Left hindlimb (tissue), 1 donor: ENCODE measurements around the gene S100A7.
"Not testable (repeated sequence)": the region's sequence is repeated elsewhere in the genome, so short reads cannot be mapped to it uniquely, and the experiment has no call there.

Experiments
- DNase-seq: peaks from one replicate; pipeline ENCODE4 v3.0.0-alpha.2; 2018

The S100A7 gene

DNA sequence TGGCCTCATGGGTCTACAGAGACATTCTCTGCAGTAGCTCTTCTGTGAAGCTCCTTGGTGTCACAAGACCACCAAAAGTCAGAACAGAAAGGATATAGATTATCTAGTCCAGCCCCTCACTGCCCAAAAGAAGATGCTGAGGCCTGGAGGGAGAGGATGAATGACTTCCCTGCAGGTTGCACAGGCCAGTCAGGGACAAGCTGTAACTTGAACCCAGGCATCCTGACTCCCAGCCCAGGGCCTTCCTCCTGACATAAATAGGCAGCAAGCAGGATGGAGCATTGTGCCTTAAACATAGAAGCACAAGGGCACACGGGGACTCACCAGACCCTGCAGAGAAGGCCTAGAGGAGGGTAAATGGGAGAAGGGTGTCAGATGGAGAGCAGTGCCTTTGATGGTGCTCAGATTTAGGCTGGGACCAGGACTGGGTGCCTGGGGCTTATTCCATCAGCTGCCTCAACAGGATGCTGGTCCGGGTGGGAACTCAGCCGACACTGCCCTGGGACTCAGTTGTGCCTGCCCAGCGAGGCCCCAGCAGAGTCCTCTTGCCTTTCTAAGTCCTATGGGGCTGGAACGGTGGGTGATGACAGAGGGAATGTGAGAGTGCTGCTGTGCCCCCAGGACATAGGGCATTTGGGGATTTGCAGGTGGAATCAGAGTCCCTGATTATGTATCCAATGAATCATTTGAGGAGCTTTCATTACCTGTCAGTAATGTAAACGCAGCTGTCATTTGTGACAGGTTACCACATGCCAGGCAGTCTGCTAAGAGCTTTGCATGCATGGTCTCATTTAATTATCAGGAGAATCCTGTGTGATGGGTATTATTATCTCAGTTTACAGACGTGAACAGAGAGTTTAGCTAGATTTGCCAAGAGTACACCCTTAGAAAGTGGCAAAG lies 30.9 kb downstream of the S100A7 start:
- no peak for DNase-seq

DNA sequence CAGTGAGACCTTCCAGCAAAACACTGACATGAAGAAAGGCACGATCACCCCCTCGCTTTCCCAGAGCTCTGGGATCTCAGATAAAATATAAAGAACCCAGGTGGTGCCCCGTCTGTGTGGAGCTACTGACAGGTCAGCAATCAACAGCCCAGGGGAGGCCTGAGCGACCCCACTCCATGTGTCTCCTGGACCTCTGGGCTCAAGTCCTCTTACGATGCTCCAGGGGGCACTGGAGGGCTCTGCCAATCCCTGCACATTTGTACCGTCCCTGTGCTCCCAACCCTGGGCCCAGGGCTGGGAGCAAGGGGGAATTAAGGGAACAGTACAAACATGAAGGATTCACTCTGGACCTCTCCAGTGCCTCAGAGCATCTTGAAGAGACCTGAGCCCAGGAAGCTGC lies 31.7 kb downstream of the S100A7 start:
- no peak for DNase-seq

DNA sequence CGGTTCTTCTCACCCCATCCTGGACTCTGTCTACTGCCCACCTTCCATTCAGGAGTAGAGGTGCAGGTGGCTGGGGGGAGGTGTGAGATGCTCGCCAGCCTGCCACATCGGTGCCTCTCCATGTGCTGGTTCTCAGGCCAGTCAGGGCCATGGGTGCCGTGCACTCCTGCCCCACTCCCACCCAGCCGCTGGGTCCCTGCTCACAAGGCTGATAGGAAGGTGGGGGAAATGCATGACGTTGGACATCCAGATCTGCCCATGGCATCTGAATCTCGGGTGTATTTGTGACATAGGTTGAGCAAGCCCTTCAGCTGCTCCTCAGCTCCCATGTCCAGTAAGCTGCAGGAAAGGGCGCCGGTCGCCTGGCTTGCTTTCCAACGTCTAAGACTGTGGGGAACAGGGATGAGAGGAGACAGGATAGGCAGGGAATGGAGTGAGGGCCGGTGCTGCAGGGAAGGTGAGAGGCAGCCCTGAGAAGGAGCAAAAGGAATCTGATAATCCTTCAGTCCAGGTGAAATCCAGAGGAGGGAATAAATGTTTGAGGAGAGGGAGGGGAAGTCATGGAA lies 32.3 kb downstream of the S100A7 start:
- no peak for DNase-seq

DNA sequence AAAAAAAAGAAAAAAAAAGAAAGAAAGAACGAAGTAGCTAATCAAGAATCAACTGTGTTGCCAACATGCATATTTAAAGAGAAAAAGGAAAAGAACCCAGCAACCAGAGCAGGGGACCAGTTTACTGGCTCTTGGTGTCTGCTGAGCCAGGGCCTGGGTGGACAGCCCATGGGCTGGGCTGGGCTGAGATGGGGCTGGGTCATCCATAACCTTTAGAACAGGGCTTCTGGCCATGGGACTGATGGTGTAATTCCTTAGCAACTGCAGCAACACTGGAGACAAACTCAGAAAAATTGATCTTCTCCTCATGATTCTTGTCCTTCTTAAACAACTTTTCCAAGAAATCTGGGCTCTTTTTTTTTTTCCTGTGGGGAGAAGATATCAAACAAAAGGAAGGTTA lies 33.6 kb downstream of the S100A7 start:
- DNase-seq = no peak

DNA sequence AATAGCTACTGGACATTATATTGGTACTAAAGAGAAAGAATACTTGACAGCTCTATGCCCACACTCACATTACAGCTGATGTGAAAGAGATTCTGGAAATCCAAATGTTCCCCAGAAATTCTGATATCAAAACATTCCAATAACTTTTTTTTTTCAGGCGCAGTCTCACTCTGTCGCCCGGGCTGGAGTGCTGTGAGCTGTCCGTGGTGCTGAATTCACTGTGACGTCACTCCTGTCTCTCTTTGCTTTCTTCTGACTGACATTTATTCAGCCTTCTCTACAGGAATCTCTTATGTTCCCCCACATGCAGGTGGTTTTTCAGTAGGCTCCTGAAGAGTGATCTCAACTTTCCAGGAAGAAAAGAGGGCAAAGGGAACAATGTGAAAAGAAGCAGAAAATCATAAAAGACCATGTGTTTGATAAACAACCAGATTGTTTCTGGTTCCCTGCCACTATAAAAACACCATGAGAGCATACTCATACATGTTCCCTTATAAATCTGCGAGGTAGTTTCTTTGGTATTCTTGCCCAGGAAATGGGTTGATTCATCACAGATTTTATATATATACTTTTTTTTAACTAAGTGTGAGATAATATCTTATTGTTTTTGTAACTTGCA lies 37.9 kb downstream of the S100A7 start:
- DNase-seq = peak; percentile 78

DNA sequence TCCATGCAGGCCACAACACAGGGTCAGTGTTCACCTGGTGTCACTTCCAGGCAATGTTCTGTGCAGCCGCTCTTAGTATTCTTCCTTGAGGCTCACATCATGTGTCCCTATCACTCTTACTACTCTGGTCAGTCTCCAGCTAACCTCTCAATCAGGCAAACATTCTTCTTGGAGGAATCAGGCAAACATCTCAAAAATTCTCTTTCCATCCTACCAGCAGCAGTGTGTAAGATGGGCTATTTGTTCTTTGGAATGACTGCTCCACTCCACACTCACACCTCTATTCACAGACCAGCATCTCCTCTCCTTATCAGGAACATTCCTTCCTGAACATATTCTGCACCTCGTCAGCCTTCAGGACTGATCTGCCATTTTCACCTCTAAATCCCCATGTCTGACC lies 40.1 kb downstream of the S100A7 start:
- no peak for DNase-seq

DNA sequence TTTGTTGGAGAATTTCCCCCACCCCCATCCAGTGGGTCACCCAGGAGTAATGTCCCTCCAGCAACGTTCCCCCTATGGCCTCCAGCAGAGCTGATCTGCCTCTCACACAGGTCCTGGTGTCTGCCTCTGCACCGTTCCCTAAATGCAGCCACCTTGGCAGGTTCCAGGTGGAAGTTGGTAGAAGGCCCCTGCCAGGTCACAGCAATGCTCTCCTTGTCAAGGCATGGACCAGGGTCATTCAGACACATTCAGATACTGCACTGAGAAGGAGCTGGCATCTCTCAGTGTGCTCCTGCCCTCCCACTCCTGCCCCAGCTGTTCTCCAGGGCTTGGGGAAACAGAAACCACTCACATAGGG lies 41.0 kb downstream of the S100A7 start:
- DNase-seq = not testable (repeated sequence)

DNA sequence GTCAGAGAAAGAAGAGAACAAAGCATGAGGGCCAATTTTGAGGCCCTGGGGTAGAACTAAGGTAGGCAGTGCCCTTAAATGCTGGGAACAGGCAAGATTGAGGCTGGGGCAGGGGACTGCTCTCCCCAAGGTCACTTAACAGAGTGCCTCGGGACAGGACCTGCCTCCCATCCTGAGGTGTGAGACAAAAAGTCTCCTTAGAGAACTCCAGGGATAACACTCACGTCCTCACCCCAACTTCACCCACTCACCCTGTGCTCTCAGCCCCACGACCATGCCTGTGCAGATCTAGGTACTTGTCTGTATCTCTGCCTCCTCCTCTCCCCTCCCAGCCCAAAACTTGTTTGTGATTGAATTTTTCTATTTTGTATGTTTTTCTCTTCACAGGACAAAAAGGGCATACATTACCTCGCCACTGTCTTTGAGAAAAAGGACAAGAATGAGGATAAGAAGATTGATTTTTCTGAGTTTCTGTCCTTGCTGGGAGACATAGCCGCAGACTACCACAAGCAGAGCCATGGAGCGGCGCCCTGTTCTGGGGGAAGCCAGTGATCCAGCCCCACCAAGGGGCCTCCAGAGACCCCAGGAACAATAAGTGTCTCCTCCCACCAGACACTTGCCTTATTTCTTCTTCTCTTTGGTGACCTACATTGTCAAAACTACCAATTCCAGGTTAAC lies 41.6 kb downstream of the S100A7 start:
- not testable (repeated sequence) for DNase-seq

DNA sequence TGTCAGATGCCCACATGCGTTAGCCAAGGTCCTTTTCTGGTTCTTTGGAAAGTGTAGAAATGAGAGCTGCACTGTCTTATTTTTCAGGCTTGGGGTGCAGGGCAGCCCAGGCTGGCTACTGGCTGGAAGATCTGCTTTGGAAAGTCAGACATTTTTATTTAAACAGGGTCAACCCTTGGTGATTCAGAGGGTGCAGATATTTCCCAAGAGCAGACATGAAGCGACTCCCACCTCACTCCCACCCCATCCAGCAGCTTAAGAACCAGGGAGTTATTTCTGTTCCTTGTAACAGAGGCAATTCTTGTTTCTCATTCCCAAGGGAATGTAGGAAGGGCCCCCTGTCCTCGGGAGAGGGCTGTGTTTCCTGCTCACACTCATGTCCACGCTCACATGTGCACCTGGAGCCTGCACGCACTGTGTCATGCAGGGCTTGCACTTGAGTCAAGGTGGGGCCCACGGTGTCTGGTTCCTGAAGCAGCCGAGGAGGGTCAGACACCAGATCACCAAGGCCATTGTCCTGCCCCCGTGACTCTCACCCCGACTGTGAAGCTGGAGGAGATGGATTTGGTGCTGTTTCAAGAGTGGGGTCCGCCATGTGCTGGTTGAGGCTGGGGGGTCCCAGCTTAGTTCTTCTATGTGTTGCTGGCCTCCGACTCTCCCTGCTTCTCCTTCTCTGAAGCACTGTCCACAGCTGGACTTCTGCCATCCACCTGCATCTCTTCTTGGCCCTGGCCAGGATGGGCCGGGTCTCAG lies 43.1 kb downstream of the S100A7 start:
- no peak for DNase-seq

DNA sequence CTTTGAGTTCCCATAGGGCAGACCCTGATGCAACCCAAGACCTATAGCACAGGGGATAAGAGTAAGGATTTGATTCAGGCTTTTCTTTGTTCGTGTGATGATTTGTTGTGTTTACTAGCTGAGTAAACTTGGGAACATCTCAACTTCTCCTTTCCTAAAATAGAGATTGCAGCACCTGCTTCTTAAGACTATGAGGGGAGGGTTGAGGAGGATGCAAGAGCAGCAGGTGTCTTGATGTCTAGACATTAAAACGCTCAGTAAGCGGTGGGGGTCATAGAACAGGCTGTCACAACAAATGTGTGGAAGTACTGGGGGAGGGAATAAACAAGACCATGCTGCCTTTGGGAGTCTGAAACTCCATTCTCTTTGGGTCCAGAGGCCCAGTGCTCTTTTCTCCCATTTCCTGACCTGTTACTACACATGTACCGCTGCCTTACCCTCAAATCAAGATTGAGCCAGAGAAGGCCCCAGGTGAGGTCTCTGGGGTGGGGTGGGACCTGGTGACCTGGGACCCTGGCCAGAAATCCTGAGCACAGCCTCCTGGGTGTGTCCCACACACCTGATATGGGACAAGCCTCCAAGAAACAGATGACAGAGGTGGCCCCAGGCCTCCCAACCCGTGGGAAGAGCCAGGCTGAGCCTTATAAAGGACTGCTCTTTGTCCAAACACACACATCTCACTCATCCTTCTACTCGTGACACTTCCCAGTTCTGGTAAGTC lies 44.4 kb downstream of the S100A7 start, which contains the start of gene S100A7A:
S100A7A (plus strand) TSS at position 671 of the 721 bp plus-strand sequence. CDS start 1,563 bp downstream, outside the sequence.
- no peak for DNase-seq

DNA sequence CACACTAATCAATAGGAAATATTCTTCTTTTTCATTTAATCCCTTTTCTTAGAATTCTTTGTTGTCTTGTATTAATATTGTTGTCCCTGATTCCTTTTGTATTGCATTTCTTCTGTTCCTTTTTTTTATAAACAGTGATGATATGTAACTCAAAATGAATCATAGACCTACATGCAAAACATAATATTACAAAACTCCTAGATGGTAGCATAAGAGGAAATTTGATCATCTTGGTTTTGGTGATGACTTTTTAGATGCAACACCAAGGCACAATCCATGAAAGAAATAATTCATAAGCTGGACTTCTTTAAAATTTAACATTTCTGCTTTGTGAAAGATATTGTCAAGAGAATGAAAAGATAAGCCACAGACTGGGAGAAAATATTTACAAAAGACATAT lies 46.5 kb downstream of the S100A7 start:
- not testable (repeated sequence) for DNase-seq
